Left ventricle myocardium inferior (tissue), 1 donor: Measurements from ENCODE around the gene CCL8. TPM values are rescaled to one million over a fixed set of nuclear protein-coding genes. Genes with fewer than 3 reads are reported as not detected.

ENCODE experiments used
- DNase-seq: peaks from one replicate; pipeline ENCODE4 v3.0.0-alpha.2; 2020
- H3K27ac ChIP-seq: fragments of 200-600 bp; replicated peaks from 2 replicates; pipeline ENCODE4 v1.8.0; 2021
- H3K27me3 ChIP-seq: fragments of 200-600 bp; 2 replicates; pipeline ENCODE4 v1.8.0; 2021; ENCODE audit warnings: low read depth
- H3K36me3 ChIP-seq: fragments of 200-600 bp; 2 replicates; pipeline ENCODE4 v1.8.0; 2021
- H3K4me1 ChIP-seq: fragments of 200-600 bp; 2 replicates; pipeline ENCODE4 v1.8.0; 2021
- H3K4me3 ChIP-seq: fragments of 200-600 bp; 2 replicates; pipeline ENCODE4 v1.8.0; 2021; ENCODE audit warnings: mild to moderate bottlenecking, moderate library complexity
- H3K9me3 ChIP-seq: fragments of 200-600 bp; replicated peaks from 2 replicates; pipeline ENCODE4 v1.8.0; 2021
- CTCF ChIP-seq: fragments of 200-600 bp; IDR thresholded peaks from 2 replicates; pipeline ENCODE4 v1.8.0; 2021; ENCODE audit warnings: antibody characterized with exemption, mild to moderate bottlenecking, borderline replicate concordance
- intact Hi-C: fragments of 100-400 bp; cut with micrococcal nuclease; formaldehyde crosslinking; loops from one replicate; pipeline ENCODE4 v1.11.0; 2022
- total RNA-seq: library from RNA; stranded (reverse); fragmentation: NEBNext Ultra II Directional; extraction: Animal tissue kit (Norgen Biotek cat#: 25700); gene quantifications from one replicate; pipeline ENCODE4 v1.2.1, GENCODE V29; 2021
- donor health status: DM: no; HTN: yes; CAD: no; lungs with severe emphysema.

The CCL8 gene
- total RNA-seq, 1 donor from 2014 or later = 0.41 TPM

- Histone ChIP-seq H3K27ac (peak within 1 kb of the TSS; percentile 63), H3K27me3 (no peaks in the 10 kb centered on the region), H3K4me1 (peaks cover 13% of the 10 kb centered on the region), H3K36me3 (no peaks in the 10 kb centered on the region), H3K4me3 (peak within 1 kb of the TSS; percentile 38), H3K9me3 (no peaks in the 10 kb centered on the region)
- intact Hi-C loops = no loop called here
- no peak for TF ChIP-seq CTCF
- DNase-seq = no peak
Measured at GRCh38 chr17:34285286-34285792, 33.9 kb upstream of the CCL8 start, which contains the start of gene CCL11. Gene CCL11, plus strand, starts transcription at chr17:34285742. Its CDS starts 67 bp downstream, at chr17:34285809.

- TF ChIP-seq CTCF = no peak
- Histone ChIP-seq H3K4me3 (no peak overlapping the region), H3K27me3 (no peaks in the 10 kb centered on the region), H3K4me1 (peaks cover 13% of the 10 kb centered on the region), H3K36me3 (no peaks in the 10 kb centered on the region), H3K27ac (no peak overlapping the region), H3K9me3 (no peaks in the 10 kb centered on the region)
- DNase-seq = no peak
- intact Hi-C loops = no loop called here
Measured at GRCh38 chr17:34287875-34288274, 31.4 kb upstream of the CCL8 start.

GRCh38 chr17:34290586-34290985, 28.6 kb upstream of the CCL8 start:
- intact Hi-C loops = no loop called here
- no peaks in the 10 kb centered on the region for H3K4me1 ChIP-seq

GRCh38 chr17:34291721-34292348, 27.4 kb upstream of the CCL8 start:
- Histone ChIP-seq H3K27ac (no peak overlapping the region), H3K4me3 (no peak overlapping the region), H3K27me3 (no peaks in the 10 kb centered on the region), H3K9me3 (no peaks in the 10 kb centered on the region), H3K4me1 (no peaks in the 10 kb centered on the region), H3K36me3 (no peaks in the 10 kb centered on the region)
- TF ChIP-seq CTCF = no peak
- DNase-seq = no peak
- intact Hi-C loops = no loop called here

More at GRCh38 chr17:34290586-34290985, 28.6 kb upstream of the CCL8 start:
- H3K27me3 ChIP-seq = no peaks in the 10 kb centered on the region
- no peaks in the 10 kb centered on the region for H3K36me3 ChIP-seq
- no peak overlapping the region for H3K4me3 ChIP-seq
- DNase-seq = no peak
- no peak for TF ChIP-seq CTCF
- no peaks in the 10 kb centered on the region for H3K9me3 ChIP-seq
- H3K27ac ChIP-seq = no peak overlapping the region

GRCh38 chr17:34299027-34299426, 20.2 kb upstream of the CCL8 start:
- H3K9me3 ChIP-seq = no peaks in the 10 kb centered on the region
- no peak overlapping the region for H3K27ac ChIP-seq
- no peaks in the 10 kb centered on the region for H3K27me3 ChIP-seq
- no peak for DNase-seq
- H3K36me3 ChIP-seq = no peaks in the 10 kb centered on the region
- TF ChIP-seq CTCF = no peak
- H3K4me3 ChIP-seq = no peak overlapping the region
- intact Hi-C loops = no loop called here
- H3K4me1 ChIP-seq = peaks cover 37% of the 10 kb centered on the region
